KMS-11 (cell line): ENCODE results near the gene ATP8A2.

Source experiments
- H2AFZ ChIP-seq: fragments of 200-600 bp; sonication (generic); 2 replicates; pipeline ENCODE4 v1.6.1; 2016; ENCODE audit warnings: antibody characterized with exemption, mixed run types, low read depth
- H3K27ac ChIP-seq: fragments of 200-600 bp; sonication (generic); 2 replicates; pipeline ENCODE4 v1.6.1; 2016; ENCODE audit warnings: mild to moderate bottlenecking, mixed run types
- H3K27me3 ChIP-seq: fragments of 200-600 bp; sonication (generic); 2 replicates; pipeline ENCODE4 v1.6.1; 2017; ENCODE audit warnings: mild to moderate bottlenecking, low read depth, mixed run types, moderate library complexity; ENCODE audit not compliant: insufficient read depth
- H3K36me3 ChIP-seq: fragments of 200-600 bp; sonication (generic); 2 replicates; pipeline ENCODE4 v1.6.1; 2017; ENCODE audit warnings: mild to moderate bottlenecking, mixed run types; ENCODE audit not compliant: insufficient read depth
- H3K4me1 ChIP-seq: fragments of 200-600 bp; sonication (generic); 2 replicates; pipeline ENCODE4 v1.6.1; 2016; ENCODE audit warnings: mild to moderate bottlenecking, low read depth, mixed run types; ENCODE audit not compliant: poor library complexity, severe bottlenecking
- H3K4me2 ChIP-seq: fragments of 200-600 bp; sonication (generic); 2 replicates; pipeline ENCODE4 v1.7.0; 2016; ENCODE audit warnings: mild to moderate bottlenecking, mixed run types
- H3K4me3 ChIP-seq: fragments of 200-600 bp; sonication (generic); IDR thresholded peaks from 2 replicates; pipeline ENCODE4 v1.6.1; 2017; ENCODE audit warnings: low read depth, low read length, mixed read lengths; ENCODE audit not compliant: insufficient read depth
- H3K79me2 ChIP-seq: fragments of 200-600 bp; sonication (generic); 2 replicates; pipeline ENCODE4 v1.6.1; 2016; ENCODE audit warnings: low read depth, mixed run types; ENCODE audit not compliant: insufficient read depth
- H3K9ac ChIP-seq: fragments of 200-600 bp; sonication (generic); 2 replicates; pipeline ENCODE4 v1.6.1; 2016; ENCODE audit warnings: mild to moderate bottlenecking, mixed run types
- H4K20me1 ChIP-seq: fragments of 200-600 bp; sonication (generic); 2 replicates; pipeline ENCODE4 v1.6.1; 2016; ENCODE audit warnings: mild to moderate bottlenecking, mixed run types; ENCODE audit not compliant: insufficient read depth
- TF ChIP-seq, protein P1 (sequence below): fragments of 200-600 bp; sonication (generic); conservative IDR thresholded peaks from 2 replicates; pipeline ENCODE4 v1.6.1; 2017; ENCODE audit warnings: low read depth, mild to moderate bottlenecking, antibody characterized with exemption, low read length, moderate library complexity, mixed read lengths

ATP8A2 gene

DNA sequence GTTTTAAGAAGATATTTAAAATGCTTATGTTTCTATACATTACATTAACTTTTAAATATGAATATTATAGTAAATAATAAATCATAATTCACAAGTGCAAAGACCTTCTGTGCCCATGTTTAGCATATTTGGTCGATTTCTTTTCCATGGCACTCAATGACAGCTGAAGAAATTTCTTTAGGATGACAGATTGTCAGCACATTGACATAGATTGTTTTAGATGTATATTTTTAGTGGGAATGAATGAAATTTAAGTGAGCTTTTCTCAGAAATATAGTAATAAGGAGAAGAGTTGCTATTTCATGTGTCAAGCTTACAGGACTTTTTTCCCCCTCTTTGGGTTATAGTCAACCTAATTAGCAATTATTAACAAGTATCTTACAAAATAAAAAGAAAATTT, 423.5 kb downstream of the ATP8A2 start:
- Histone ChIP-seq H3K9ac (no peak overlapping the region), H3K27ac (no peak overlapping the region), H3K4me3 (no peak overlapping the region), H2AFZ (no peak overlapping the region), H3K36me3 (no peaks in the 10 kb centered on the region), H4K20me1 (no peaks in the 10 kb centered on the region), H3K4me2 (no peak overlapping the region), H3K4me1 (peaks cover 9% of the 10 kb centered on the region), H3K27me3 (no peaks in the 10 kb centered on the region), H3K79me2 (no peaks in the 10 kb centered on the region)
- TF ChIP-seq, protein P1, sequence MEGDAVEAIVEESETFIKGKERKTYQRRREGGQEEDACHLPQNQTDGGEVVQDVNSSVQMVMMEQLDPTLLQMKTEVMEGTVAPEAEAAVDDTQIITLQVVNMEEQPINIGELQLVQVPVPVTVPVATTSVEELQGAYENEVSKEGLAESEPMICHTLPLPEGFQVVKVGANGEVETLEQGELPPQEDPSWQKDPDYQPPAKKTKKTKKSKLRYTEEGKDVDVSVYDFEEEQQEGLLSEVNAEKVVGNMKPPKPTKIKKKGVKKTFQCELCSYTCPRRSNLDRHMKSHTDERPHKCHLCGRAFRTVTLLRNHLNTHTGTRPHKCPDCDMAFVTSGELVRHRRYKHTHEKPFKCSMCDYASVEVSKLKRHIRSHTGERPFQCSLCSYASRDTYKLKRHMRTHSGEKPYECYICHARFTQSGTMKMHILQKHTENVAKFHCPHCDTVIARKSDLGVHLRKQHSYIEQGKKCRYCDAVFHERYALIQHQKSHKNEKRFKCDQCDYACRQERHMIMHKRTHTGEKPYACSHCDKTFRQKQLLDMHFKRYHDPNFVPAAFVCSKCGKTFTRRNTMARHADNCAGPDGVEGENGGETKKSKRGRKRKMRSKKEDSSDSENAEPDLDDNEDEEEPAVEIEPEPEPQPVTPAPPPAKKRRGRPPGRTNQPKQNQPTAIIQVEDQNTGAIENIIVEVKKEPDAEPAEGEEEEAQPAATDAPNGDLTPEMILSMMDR = no peak

DNA sequence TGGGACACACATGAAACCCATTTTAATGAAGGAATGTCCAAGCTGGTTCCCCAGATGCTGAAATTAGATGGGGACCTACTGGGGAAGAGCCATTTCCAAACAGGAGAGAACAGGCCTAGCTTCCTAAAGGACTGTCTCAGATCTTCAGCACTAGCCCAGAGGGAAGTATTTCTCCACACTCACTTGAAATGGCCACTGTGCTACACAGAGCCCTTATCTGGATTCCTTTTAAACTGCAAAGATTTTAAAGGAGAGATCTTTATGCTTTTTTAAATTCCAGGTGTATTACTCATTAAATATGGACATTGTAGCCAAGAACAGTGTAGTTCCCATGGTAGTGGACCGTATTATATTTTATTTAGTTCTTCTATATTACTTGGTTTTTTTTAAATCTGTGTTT, 424.7 kb downstream of the ATP8A2 start:
- Histone ChIP-seq H3K4me3 (no peak overlapping the region), H3K4me2 (no peak overlapping the region), H3K9ac (no peak overlapping the region), H2AFZ (no peak overlapping the region), H4K20me1 (no peaks in the 10 kb centered on the region), H3K27me3 (no peaks in the 10 kb centered on the region), H3K4me1 (peaks cover 9% of the 10 kb centered on the region), H3K79me2 (no peaks in the 10 kb centered on the region), H3K36me3 (no peaks in the 10 kb centered on the region), H3K27ac (no peak overlapping the region)
- TF ChIP-seq, protein P1 = no peak

DNA sequence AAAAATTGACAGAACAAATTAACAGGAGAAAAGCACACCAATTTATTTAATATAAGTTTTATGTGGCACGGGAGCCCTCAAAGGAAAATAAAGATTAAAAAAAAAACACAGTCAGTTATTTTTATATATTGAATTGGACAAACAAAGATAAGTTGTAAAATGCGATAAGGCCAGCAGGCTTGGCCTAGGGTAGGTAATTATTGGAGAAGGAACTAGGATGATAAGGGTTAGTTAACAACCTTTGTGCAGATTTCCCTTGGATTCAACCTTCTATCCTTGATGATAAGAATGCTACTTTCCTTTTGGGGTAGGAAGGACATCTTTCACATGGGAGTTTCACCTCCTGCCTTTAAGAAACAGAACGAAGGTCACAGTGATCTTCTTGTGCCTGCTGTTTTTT, 427.2 kb downstream of the ATP8A2 start:
- TF ChIP-seq, protein P1 = no peak
- no peak overlapping the region for H3K4me3 ChIP-seq
- H3K27me3 ChIP-seq = no peaks in the 10 kb centered on the region
- H4K20me1 ChIP-seq = no peaks in the 10 kb centered on the region
- no peak overlapping the region for H3K4me2 ChIP-seq
- H3K4me1 ChIP-seq = peaks cover 7% of the 10 kb centered on the region
- no peak overlapping the region for H3K27ac ChIP-seq
- H3K9ac ChIP-seq = no peak overlapping the region
- H3K36me3 ChIP-seq = no peaks in the 10 kb centered on the region
- no peak overlapping the region for H2AFZ ChIP-seq
- H3K79me2 ChIP-seq = no peaks in the 10 kb centered on the region

DNA sequence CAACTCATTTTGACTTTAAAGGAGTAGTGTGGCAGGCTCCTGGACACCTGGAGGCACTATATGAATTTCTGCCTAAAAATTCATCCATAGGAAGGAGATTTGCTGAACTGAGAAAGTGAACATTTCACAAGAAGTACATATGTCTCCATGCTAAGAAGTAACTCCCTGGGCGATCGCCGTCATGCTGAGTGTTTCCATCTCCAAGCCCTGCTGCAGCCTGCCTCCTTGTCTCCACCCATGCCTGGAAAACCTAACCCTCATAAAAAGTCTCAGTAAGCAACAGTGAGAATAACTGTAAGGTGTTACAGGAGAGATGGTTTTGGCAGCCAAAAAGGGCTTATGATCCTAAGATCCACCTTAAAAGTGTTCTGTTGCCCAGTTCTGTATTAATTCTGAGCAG, 428.7 kb downstream of the ATP8A2 start:
- Histone ChIP-seq H3K79me2 (no peaks in the 10 kb centered on the region), H4K20me1 (no peaks in the 10 kb centered on the region), H3K36me3 (no peaks in the 10 kb centered on the region), H3K4me1 (peaks cover 12% of the 10 kb centered on the region), H3K27ac (no peak overlapping the region), H3K27me3 (no peaks in the 10 kb centered on the region), H3K9ac (no peak overlapping the region), H3K4me3 (no peak overlapping the region), H3K4me2 (no peak overlapping the region), H2AFZ (no peak overlapping the region)
- TF ChIP-seq, protein P1 = no peak
